Neural cell (in vitro differentiated cells): Measurements from ENCODE around the gene CLDN24. TPM values are rescaled to one million over a fixed set of nuclear protein-coding genes. Genes with fewer than 3 reads are reported as not detected.

Experiments used
- H2AFZ ChIP-seq: fragments of 200-600, 300-800 bp; sonication (generic), shearing (Covaris generic); 2 replicates; pipeline ENCODE4 v1.6.0; 2014; ENCODE audit warnings: low read depth, mild to moderate bottlenecking, antibody characterized with exemption, low read length, moderate library complexity
- H3F3A ChIP-seq: fragments of 200-600 bp; shearing (Covaris generic); 2 replicates; pipeline ENCODE4 v1.6.1; 2016; ENCODE audit warnings: mild to moderate bottlenecking, moderate library complexity, mixed read lengths, antibody characterized with exemption, low read length; ENCODE audit not compliant: insufficient read depth, poor library complexity, severe bottlenecking
- H3K27ac ChIP-seq: fragments of 200-600, 300-800 bp; sonication (generic), shearing (Covaris generic); 2 replicates; pipeline ENCODE4 v1.5.1; 2014; ENCODE audit warnings: mild to moderate bottlenecking, low read length, moderate library complexity
- H3K27me3 ChIP-seq: fragments of 300-800, 200-600 bp; sonication (generic), shearing (Covaris generic); 2 replicates; pipeline ENCODE4 v1.6.0; 2014; ENCODE audit warnings: mild to moderate bottlenecking, low read depth, low read length, moderate library complexity; ENCODE audit not compliant: insufficient read depth
- H3K36me3 ChIP-seq: fragments of 300-800, 200-600 bp; sonication (generic), shearing (Covaris generic); 2 replicates; pipeline ENCODE4 v1.5.1; 2014; ENCODE audit warnings: mild to moderate bottlenecking, antibody characterized with exemption, low read length, moderate library complexity; ENCODE audit not compliant: insufficient read depth
- H3K4me2 ChIP-seq: fragments of 300-800, 200-600 bp; sonication (generic), shearing (Covaris generic); 2 replicates; pipeline ENCODE4 v1.6.0; 2014; ENCODE audit warnings: mild to moderate bottlenecking, low read length
- H3K4me3 ChIP-seq: fragments of 300-800, 200-600 bp; sonication (generic), shearing (Covaris generic); 2 replicates; pipeline ENCODE4 v1.5.1; 2014; ENCODE audit warnings: mild to moderate bottlenecking, low read length, moderate library complexity
- H3K79me2 ChIP-seq: fragments of 200-600 bp; shearing (Covaris generic); replicated peaks from 2 replicates; pipeline ENCODE4 v1.6.0; 2014; ENCODE audit warnings: mild to moderate bottlenecking, low read length, moderate library complexity; ENCODE audit not compliant: insufficient read depth
- H3K9ac ChIP-seq: fragments of 300-800, 200-600 bp; sonication (generic), shearing (Covaris generic); 2 replicates; pipeline ENCODE4 v1.6.1; 2016; ENCODE audit warnings: mild to moderate bottlenecking, low read length, mixed read lengths
- H3K9me2 ChIP-seq: fragments of 200-600 bp; shearing (Covaris generic); 2 replicates; pipeline ENCODE4 v1.6.1; 2016; ENCODE audit warnings: mild to moderate bottlenecking, low read length, mixed read lengths; ENCODE audit not compliant: insufficient read depth
- H3K9me3 ChIP-seq: fragments of 200-600, 300-800 bp; sonication (generic), shearing (Covaris generic); 2 replicates; pipeline ENCODE4 v1.6.1; 2016; ENCODE audit warnings: mild to moderate bottlenecking, mixed run types, low read length, moderate library complexity, mixed read lengths
- H4K20me1 ChIP-seq: fragments of 200-600 bp; shearing (Covaris generic); 2 replicates; pipeline ENCODE4 v1.6.1; 2016; ENCODE audit warnings: mild to moderate bottlenecking, mixed run types; ENCODE audit not compliant: insufficient read depth
- CTCF ChIP-seq: fragments of 450-650 bp; IDR thresholded peaks from 2 replicates; pipeline ENCODE4 v1.5.1; 2014; ENCODE audit warnings: antibody characterized with exemption, mild to moderate bottlenecking, moderate library complexity; ENCODE audit not compliant: poor library complexity, severe bottlenecking
- EP300 ChIP-seq: fragments of 450-650 bp; conservative IDR thresholded peaks from 2 replicates; pipeline ENCODE4 v1.6.1; 2014; ENCODE audit warnings: antibody characterized with exemption, mild to moderate bottlenecking, moderate library complexity; ENCODE audit not compliant: poor library complexity, severe bottlenecking
- EZH2 ChIP-seq: fragments of 200-600, 300-800 bp; shearing (Covaris generic), sonication (generic); IDR thresholded peaks from 2 replicates; pipeline ENCODE4 v1.6.1; 2014; ENCODE audit warnings: antibody characterized with exemption, low read length, borderline replicate concordance, mild to moderate bottlenecking; ENCODE audit not compliant: insufficient read depth, poor library complexity, severe bottlenecking
- MXI1 ChIP-seq: fragments of 450-650 bp; conservative IDR thresholded peaks from 2 replicates; pipeline ENCODE4 v1.6.1; 2014; ENCODE audit warnings: antibody characterized with exemption, mild to moderate bottlenecking; ENCODE audit not compliant: poor library complexity, severe bottlenecking
- POLR2AphosphoS5 ChIP-seq: IDR thresholded peaks from 2 replicates; pipeline ENCODE4 v1.6.1; 2012
- RAD21 ChIP-seq: fragments of 450-650 bp; conservative IDR thresholded peaks from 2 replicates; pipeline ENCODE4 v1.6.1; 2014; ENCODE audit warnings: antibody characterized with exemption, mild to moderate bottlenecking, moderate library complexity
- SMC3 ChIP-seq: fragments of 450-650 bp; conservative IDR thresholded peaks from 2 replicates; pipeline ENCODE4 v1.6.1; 2014; ENCODE audit warnings: antibody characterized with exemption, mild to moderate bottlenecking, moderate library complexity; ENCODE audit not compliant: poor library complexity
- TAF1 ChIP-seq: IDR thresholded peaks from 2 replicates; pipeline ENCODE4 v1.6.1; 2012; ENCODE audit warnings: low read depth
- polyA plus RNA-seq: library from polyadenylated mRNA; depleted of rRNA; stranded (reverse); fragments of >200 nt; gene quantifications from 2 replicates; pipeline ENCODE4 v1.2.3, GENCODE V29; 2014
- TF ChIP-seq, protein P1 (sequence below): IDR thresholded peaks from 2 replicates; pipeline ENCODE4 v1.6.1; 2012; ENCODE audit warnings: borderline replicate concordance

Gene CLDN24
- polyA plus RNA-seq, 1 donor from 2014 or later = not detected

GRCh38 chr4:183312841-183313240 is 9.4 kb downstream of the CLDN24 start:
- no peaks in the 10 kb centered on the region for H4K20me1 ChIP-seq
- no peaks in the 10 kb centered on the region for H3K9me3 ChIP-seq
- H3K4me2 ChIP-seq = no peak overlapping the region
- H3K9ac ChIP-seq = no peak overlapping the region
- no peaks in the 10 kb centered on the region for H3F3A ChIP-seq
- TF ChIP-seq, protein P1, sequence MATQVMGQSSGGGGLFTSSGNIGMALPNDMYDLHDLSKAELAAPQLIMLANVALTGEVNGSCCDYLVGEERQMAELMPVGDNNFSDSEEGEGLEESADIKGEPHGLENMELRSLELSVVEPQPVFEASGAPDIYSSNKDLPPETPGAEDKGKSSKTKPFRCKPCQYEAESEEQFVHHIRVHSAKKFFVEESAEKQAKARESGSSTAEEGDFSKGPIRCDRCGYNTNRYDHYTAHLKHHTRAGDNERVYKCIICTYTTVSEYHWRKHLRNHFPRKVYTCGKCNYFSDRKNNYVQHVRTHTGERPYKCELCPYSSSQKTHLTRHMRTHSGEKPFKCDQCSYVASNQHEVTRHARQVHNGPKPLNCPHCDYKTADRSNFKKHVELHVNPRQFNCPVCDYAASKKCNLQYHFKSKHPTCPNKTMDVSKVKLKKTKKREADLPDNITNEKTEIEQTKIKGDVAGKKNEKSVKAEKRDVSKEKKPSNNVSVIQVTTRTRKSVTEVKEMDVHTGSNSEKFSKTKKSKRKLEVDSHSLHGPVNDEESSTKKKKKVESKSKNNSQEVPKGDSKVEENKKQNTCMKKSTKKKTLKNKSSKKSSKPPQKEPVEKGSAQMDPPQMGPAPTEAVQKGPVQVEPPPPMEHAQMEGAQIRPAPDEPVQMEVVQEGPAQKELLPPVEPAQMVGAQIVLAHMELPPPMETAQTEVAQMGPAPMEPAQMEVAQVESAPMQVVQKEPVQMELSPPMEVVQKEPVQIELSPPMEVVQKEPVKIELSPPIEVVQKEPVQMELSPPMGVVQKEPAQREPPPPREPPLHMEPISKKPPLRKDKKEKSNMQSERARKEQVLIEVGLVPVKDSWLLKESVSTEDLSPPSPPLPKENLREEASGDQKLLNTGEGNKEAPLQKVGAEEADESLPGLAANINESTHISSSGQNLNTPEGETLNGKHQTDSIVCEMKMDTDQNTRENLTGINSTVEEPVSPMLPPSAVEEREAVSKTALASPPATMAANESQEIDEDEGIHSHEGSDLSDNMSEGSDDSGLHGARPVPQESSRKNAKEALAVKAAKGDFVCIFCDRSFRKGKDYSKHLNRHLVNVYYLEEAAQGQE = no peak
- TF ChIP-seq RAD21 (no peak), EZH2 (no peak), CTCF (no peak), POLR2AphosphoS5 (no peak), MXI1 (no peak), SMC3 (no peak), TAF1 (no peak)
- H3K27me3 ChIP-seq = no peaks in the 10 kb centered on the region
- no peaks in the 10 kb centered on the region for H3K79me2 ChIP-seq
- peaks cover 5% of the 10 kb centered on the region for H3K36me3 ChIP-seq
- no peaks in the 10 kb centered on the region for H3K9me2 ChIP-seq
- H3K4me3 ChIP-seq = no peak overlapping the region
- H2AFZ ChIP-seq = no peak overlapping the region
- H3K27ac ChIP-seq = no peak overlapping the region

- no peaks in the 10 kb centered on the region for H3K9me3 ChIP-seq
- no peak overlapping the region for H3K4me3 ChIP-seq
- H3K27me3 ChIP-seq = no peaks in the 10 kb centered on the region
- H3K27ac ChIP-seq = no peak overlapping the region
- TF ChIP-seq EP300 (no peak), SMC3 (no peak), RAD21 (no peak), CTCF (no peak), TAF1 (no peak), EZH2 (no peak), POLR2AphosphoS5 (no peak), MXI1 (no peak)
- TF ChIP-seq, protein P1 = no peak
- no peak overlapping the region for H3K9ac ChIP-seq
- no peaks in the 10 kb centered on the region for H3F3A ChIP-seq
- no peak overlapping the region for H3K4me2 ChIP-seq
- no peaks in the 10 kb centered on the region for H3K79me2 ChIP-seq
- H2AFZ ChIP-seq = no peak overlapping the region
- no peaks in the 10 kb centered on the region for H3K9me2 ChIP-seq
- H4K20me1 ChIP-seq = no peaks in the 10 kb centered on the region
- H3K36me3 ChIP-seq = no peaks in the 10 kb centered on the region
These were observed 15.4 kb downstream of the CLDN24 start for GRCh38 chr4:183306811-183307210.
